BJ (cell line): ENCODE data around the gene KAT6B. TPM values are rescaled to one million over a fixed set of nuclear protein-coding genes. Genes with fewer than 3 reads are reported as not detected.
"Not testable (repeated sequence)": the region's sequence is repeated elsewhere in the genome, so short reads cannot be mapped to it uniquely, and the experiment has no call there.

Experiments
- CTCF ChIA-PET: fragments of 350-600 bp; formaldehyde crosslinking; extraction: SDS; loops from one replicate; lab custom pipeline; 2021; ENCODE audit warnings: antibody characterized with exemption, inconsistent platforms; lab: Yijun Ruan, JAX
- POLR2A ChIA-PET: fragments of 300-600 bp; sonication (Branson Sonifier 250); formaldehyde crosslinking; extraction: SDS; loops from one replicate; lab custom pipeline; 2021; ENCODE audit warnings: antibody characterized with exemption; lab: Charles Lee
- DNase-seq: peaks from one replicate; pipeline ENCODE4 v3.0.0-alpha.2; 2011; ENCODE audit warnings: low read depth
- H3K27me3 ChIP-seq: 2 replicates; pipeline ENCODE4 v1.6.0; 2011; ENCODE audit warnings: low read length; ENCODE audit not compliant: control insufficient read depth, insufficient read depth
- H3K36me3 ChIP-seq: 2 replicates; pipeline ENCODE4 v1.5.1; 2011; ENCODE audit warnings: low read length; ENCODE audit not compliant: control insufficient read depth, insufficient read depth
- H3K4me3 ChIP-seq: 2 replicates; pipeline ENCODE4 v1.5.1; 2011; ENCODE audit warnings: low read depth, mild to moderate bottlenecking, control low read depth, low read length
- CTCF ChIP-seq: IDR thresholded peaks from 2 replicates; pipeline ENCODE4 v1.5.1; 2011; ENCODE audit warnings: low read depth, mild to moderate bottlenecking, control low read depth, inconsistent platforms, low read length, moderate library complexity; ENCODE audit not compliant: insufficient read depth
- polyA plus RNA-seq: library from polyadenylated mRNA; depleted of rRNA; stranded (reverse); fragments of >200 nt; gene quantifications from 2 replicates; pipeline ENCODE4 v1.2.3, GENCODE V29; 2011

KAT6B gene
- polyA plus RNA-seq, 1 experiment: 5.1 TPM

- H3K4me3 ChIP-seq: no peak overlapping the region
- POLR2A ChIA-PET: no interaction called here
- no peaks in the 10 kb centered on the region; the same call in 1 of the 2 replicates for H3K36me3 ChIP-seq
- TF ChIP-seq CTCF: no peak
- DNase-seq: no peak
- H3K27me3 ChIP-seq: no peaks in the 10 kb centered on the region
- CTCF ChIA-PET: interaction anchor here (0.6 kb wide), 1 partner anchor 90 kb away, joined by 4 read pairs; no protein-coding TSS in a partner anchor
These were observed 64.7 kb downstream of the KAT6B start for GRCh38 chr10:74891053-74891452.

- POLR2A ChIA-PET: no interaction called here
- H3K27me3 ChIP-seq: no peaks in the 10 kb centered on the region
- CTCF ChIA-PET: no interaction called here
- no peaks in the 10 kb centered on the region; the same call in 1 of the 2 replicates for H3K36me3 ChIP-seq
- no peak for DNase-seq
- no peak overlapping the region for H3K4me3 ChIP-seq
- no peak for TF ChIP-seq CTCF
These were observed 66.4 kb downstream of the KAT6B start for GRCh38 chr10:74892839-74893238.

GRCh38 chr10:74893329-74893728 lies 66.9 kb downstream of the KAT6B start:
- H3K4me3 ChIP-seq, H3K27me3 ChIP-seq, DNase-seq, H3K36me3 ChIP-seq, CTCF ChIA-PET, POLR2A ChIA-PET: not testable (repeated sequence)

GRCh38 chr10:74896788-74897527 lies 70.6 kb downstream of the KAT6B start:
- ChIA-PET POLR2A (interaction anchor here (0.8 kb wide), 1 partner anchor 424 kb away, joined by 5 read pairs; no protein-coding TSS in a partner anchor), CTCF (no interaction called here)
- Histone ChIP-seq H3K36me3 (no peaks in the 10 kb centered on the region; the same call in 1 of the 2 replicates), H3K27me3 (no peaks in the 10 kb centered on the region), H3K4me3 (no peak overlapping the region)
- DNase-seq: no peak
- no peak for TF ChIP-seq CTCF

GRCh38 chr10:74898201-74898976 lies 72.0 kb downstream of the KAT6B start:
- CTCF ChIA-PET: no interaction called here
- no peak for TF ChIP-seq CTCF
- no peak overlapping the region for H3K4me3 ChIP-seq
- H3K36me3 ChIP-seq: no peaks in the 10 kb centered on the region
- no peaks in the 10 kb centered on the region for H3K27me3 ChIP-seq
- DNase-seq: no peak
- POLR2A ChIA-PET: interaction anchor here (0.6 kb wide), 1 partner anchor 20 kb away, joined by 5 read pairs; no protein-coding TSS in a partner anchor
